SK-N-MC (cell line): ENCODE results near the gene PRKCB.

ENCODE experiments used
- EZH2 ChIP-seq: fragments of 200-600 bp; sonication (generic); IDR thresholded peaks from one replicate; pipeline ENCODE4 v1.6.1; 2017; ENCODE audit warnings: antibody characterized with exemption
- POLR2AphosphoS5 ChIP-seq: IDR thresholded peaks from 2 replicates; pipeline ENCODE4 v1.6.1; 2012; ENCODE audit warnings: mild to moderate bottlenecking, low read depth, low read length, borderline replicate concordance

GRCh38 chr16:24206926-24207325 is 371.1 kb downstream of the PRKCB start:
- TF ChIP-seq EZH2 (no peak), POLR2AphosphoS5 (no peak)
